Activated CD8-positive, alpha-beta memory T cell treated with anti-CD3 and anti-CD28 coated beads, Interleukin-2, amount 50 U/mL, for 1 hour (primary cell): ENCODE results near the gene GAS2L3.
"Not testable (repeated sequence)": the region's sequence is repeated elsewhere in the genome, so short reads cannot be mapped to it uniquely, and the experiment has no call there.

Experiments
- DNase-seq: peaks from one replicate; pipeline ENCODE4 v3.0.0-alpha.2; 2020; ENCODE audit errors: extremely low read depth

The GAS2L3 gene

GRCh38 chr12:100574187-100575074 is 947 bp downstream of the GAS2L3 start:
- no peak for DNase-seq

- no peak for DNase-seq
Measured at GRCh38 chr12:100576331-100577036, 3.0 kb downstream of the GAS2L3 start.

GRCh38 chr12:100578923-100579322 is 5.4 kb downstream of the GAS2L3 start:
- DNase-seq, result no peak

GRCh38 chr12:100579844-100580243 is 6.4 kb downstream of the GAS2L3 start:
- no peak for DNase-seq

GRCh38 chr12:100584256-100584655 is 10.8 kb downstream of the GAS2L3 start:
- DNase-seq, result no peak

GRCh38 chr12:100591979-100592378 is 18.5 kb downstream of the GAS2L3 start:
- no peak for DNase-seq

- no peak for DNase-seq
Measured at GRCh38 chr12:100593490-100593889, 20.0 kb downstream of the GAS2L3 start.

- DNase-seq, result no peak
Measured at GRCh38 chr12:100601626-100602025, 28.1 kb downstream of the GAS2L3 start.

- DNase-seq, result not testable (repeated sequence)
Measured at GRCh38 chr12:100602997-100603396, 29.5 kb downstream of the GAS2L3 start.

- no peak for DNase-seq
Measured at GRCh38 chr12:100608776-100609175, 35.3 kb downstream of the GAS2L3 start.

GRCh38 chr12:100610666-100611430 is 37.4 kb downstream of the GAS2L3 start:
- no peak for DNase-seq

- DNase-seq, result no peak
Measured at GRCh38 chr12:100612606-100613005, 39.1 kb downstream of the GAS2L3 start.

- no peak for DNase-seq
Measured at GRCh38 chr12:100624571-100624970, 51.1 kb downstream of the GAS2L3 start.

GRCh38 chr12:100632445-100632892 is 59.0 kb downstream of the GAS2L3 start:
- DNase-seq, result no peak

GRCh38 chr12:100633082-100633785 is 59.8 kb downstream of the GAS2L3 start:
- not testable (repeated sequence) for DNase-seq

- no peak for DNase-seq
Measured at GRCh38 chr12:100643246-100643645, 69.8 kb downstream of the GAS2L3 start.

GRCh38 chr12:100646896-100647295 is 73.4 kb downstream of the GAS2L3 start:
- no peak for DNase-seq

- DNase-seq, result no peak
Measured at GRCh38 chr12:100651108-100651507, 77.6 kb downstream of the GAS2L3 start.

- no peak for DNase-seq
Measured at GRCh38 chr12:100651694-100652093, 78.2 kb downstream of the GAS2L3 start.

- DNase-seq, result no peak
Measured at GRCh38 chr12:100652488-100652887, 79.0 kb downstream of the GAS2L3 start.

- DNase-seq, result no peak
Measured at GRCh38 chr12:100656141-100656540, 82.7 kb downstream of the GAS2L3 start.

- DNase-seq, result no peak
Measured at GRCh38 chr12:100656856-100657255, 83.4 kb downstream of the GAS2L3 start.
